Activated naive CD4-positive, alpha-beta T cell treated with Interleukin-2 at 50 U/mL for 16 hours (primary cell): Measurements from ENCODE around the gene MYL5.

Experiments used
- DNase-seq: peaks from one replicate; pipeline ENCODE4 v3.0.0-alpha.2; 2020

MYL5 gene

DNA sequence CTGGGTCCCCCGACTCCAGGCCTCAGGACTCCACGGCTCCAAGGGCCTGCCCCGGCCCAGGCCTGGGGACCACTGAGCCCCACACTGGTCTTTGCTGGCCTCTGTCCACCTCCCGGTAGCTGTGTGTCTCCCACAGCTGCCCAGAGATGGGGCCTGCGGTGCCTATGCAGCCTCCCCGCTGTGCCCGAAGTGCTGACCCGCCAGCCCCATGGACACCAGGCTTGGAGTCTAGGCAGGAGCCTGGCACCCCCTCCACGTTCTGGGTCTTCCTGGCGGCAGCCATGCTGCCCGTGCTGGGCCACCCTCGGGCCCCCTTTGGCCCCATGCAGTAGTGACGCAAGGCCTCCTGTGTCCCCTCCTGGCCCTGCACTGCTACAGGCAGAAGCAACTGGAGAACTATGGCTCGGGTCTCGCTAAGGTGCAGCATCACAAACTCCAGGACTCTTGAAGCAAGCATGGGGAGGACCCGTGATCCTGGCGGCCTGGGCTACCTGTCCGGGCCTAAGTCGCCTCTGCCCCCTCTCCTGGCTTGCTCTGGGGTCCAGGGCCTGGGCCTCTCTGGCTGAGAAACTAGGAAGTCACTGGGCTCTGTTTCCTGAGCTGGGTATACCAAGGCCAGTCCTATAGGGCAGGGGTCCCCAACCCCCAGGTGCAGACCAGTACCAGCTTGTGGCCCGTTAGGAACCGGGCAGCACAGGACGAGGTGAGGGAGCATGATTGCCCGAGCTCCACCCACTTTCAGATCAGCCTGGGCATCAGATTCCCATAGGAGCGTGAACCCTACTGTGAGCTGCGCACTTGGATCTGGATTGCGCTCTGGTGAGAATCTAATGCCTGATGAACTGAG is 917 bp downstream of the MYL5 start:
- DNase-seq: no peak

DNA sequence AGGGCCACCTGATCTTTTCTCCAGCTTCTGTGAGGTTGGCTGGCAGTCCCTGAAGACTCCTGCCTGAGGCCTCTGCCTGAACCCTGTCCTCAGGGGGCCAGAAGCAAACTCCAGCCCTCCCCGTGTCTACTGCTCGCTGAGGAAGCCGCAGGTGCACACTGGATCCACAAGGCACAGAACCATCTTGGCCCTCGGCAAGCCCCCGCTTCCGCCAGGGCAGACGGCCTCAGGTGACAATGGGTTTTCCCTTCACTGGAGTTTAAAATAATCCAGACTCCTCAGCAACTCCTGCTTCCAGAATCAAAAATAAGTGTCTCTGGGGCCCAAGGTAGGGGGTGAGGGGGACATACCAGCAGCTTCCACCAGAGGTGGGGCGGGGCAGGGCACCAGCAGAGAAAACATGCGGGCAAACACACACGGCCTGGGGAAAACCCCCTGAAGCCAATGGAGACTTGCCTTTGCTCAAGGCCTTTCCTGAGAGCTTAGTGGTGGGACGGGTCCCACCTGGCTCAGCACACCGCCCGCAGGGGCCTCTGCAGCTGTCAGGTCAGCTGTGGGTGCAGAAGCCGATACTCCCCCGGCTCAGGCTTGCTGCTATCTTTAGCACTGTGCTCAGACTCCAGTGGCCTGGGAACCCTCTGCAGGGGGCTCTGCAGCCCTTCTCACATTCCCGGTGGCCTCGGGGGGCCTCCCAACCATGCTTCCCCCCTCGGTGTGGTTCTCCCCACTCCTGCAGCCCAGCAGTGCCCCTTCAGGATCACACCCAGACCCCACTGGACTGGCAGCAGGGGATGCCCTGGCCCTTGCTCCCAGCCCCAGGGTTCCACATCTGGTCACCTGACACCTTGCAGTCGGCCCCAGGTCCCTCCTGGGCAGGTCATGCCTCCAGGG is 1.9 kb downstream of the MYL5 start:
- DNase-seq: no peak

DNA sequence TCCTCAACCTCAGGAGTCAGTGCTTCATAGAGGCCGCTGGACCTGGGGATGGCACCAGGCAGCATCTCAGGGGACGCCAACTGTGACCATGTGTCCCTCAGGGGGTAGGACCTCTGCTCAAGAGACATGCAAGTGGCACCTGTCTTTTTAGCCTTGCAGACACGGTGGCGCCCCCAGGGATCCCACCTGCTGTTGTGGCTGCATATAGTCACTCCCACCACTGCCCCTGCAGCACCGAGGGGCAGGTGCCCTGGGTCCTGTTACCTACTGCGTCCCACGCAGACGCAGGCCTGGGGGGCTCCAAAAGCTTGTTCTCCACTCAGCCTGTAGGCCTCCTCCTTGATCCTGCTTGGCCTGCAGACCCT is 2.5 kb downstream of the MYL5 start:
- no peak for DNase-seq

DNA sequence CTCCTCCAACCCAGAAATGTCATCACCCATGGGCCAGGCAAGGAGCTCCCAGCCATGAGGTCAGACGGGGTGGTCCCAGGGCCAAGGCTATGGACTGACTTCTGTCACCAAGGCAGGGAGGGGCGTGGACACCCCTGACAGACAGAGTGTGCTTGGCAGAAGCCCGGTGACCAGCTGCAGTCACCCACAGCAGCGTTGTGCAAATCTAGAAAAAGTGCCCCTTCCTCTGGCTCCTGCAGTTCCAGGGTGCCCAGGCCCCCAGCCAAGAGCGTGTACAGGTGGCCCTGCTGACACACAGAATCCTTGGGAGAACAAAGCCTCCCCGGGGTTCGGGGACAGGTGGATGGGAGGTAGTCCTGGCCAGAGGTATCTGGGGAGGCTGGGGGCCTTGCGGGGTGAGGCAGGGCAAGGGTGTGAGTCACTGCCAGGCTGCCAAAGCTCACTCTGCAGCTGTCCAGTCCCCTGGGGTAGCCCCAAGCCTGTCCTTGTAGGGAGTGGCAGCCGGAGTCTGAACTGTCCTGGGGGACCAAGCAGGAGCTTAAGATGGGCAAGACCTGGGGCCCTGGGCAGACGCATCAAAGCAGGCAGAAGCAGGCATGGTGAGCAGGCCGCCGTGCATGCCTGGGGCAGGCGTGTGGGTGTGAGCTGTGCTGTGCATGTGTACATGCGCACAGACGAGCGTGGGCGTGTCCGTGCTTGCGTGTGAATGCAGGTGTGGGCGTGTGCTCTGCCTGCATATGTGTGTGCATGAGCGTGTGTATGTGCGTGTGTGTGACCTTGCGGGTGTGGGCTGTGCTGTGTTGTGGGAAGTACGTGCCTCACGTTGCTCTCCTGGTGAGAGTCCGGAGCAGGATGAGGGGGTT is 3.3 kb downstream of the MYL5 start:
- DNase-seq: peak; percentile 44

DNA sequence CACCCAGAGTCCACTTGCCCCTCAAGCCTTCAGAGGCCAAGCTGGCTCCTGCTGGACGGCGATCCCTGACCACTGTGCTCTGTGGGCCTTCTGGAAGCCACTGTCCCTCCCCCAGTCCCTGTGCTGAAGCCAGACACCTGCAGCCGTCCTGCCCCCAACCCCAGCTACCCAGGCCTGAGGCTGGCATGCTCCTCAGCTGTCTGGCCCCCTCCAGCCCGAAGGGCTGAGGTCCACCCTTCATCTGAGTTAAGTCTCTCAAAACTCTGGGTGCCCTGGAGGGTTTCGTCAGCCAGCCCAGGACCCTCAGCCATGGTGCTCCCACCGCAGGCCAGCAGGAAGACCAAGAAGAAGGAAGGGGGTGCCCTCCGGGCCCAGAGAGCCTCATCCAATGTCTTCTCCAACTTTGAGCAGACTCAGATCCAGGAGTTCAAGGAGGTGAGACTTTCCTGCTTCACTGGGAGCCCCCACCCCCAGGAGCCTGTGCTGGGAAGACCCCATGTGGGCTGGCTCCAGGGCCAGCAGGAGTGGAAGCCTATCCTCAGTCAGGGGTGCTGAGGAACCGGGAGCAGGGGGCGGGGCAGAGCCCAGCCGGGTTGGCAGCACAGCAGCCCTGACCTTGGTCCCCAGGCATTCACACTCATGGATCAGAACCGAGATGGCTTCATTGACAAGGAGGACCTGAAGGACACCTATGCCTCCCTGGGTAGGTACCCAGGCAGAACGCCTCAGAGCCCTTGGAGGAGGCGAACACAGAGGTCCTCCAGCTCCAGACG is 4.2 kb downstream of the MYL5 start:
- DNase-seq: no peak

DNA sequence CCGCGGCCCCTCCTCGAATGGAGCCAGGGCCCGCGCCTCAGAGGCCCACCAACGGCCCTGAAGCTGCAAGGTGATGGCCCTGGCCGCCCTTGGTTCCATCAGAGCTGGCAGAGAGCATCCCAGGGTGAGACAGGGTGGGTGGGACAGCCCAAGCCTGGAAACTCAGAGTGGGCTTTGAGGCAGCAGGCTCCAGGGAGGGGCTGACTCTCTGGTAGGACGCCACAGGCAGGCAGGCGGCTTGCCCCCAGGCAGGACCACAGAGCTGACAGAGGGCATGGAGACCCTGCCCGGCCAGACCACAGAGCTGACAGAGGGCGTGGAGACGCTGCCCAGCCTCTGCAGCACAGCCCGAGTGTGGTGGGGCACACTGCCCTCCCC is 4.8 kb downstream of the MYL5 start:
- DNase-seq: no peak

DNA sequence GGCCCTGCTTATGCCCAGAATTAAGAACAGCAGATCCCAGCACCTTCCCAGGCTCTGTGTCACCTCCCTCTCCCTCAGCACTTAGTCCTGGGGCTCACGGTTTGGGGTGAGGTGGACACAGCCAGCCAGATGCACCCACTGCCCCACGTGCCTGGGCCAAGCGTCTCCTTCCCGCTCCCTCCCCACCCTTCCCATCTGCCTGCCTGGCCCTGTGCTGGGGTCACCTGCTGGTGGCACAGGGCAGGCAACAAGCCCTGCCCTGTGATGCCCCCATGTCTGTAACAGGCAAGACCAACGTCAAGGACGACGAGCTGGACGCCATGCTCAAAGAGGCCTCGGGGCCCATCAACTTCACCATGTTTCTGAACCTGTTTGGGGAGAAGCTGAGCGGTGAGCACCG is 5.3 kb downstream of the MYL5 start:
- no peak for DNase-seq

DNA sequence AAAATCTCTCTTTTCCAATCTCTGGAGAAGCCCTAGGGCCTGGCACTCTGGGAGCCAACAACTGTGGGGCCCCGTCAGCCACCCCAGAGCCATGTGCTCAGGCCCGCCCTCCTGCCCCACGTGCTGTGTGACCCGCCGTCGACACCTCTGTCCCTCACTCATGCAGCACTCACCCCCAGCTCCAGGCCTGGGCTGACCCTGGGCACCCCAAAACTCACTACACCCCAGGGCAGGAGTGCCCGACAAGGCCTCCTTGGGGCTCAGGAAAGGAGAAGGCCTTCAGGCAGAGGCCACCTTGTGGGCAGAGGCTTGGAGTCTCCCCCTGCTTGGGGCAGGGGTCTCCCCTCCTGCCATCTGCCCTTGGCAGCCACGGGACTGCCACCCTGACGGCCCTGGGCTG is 5.7 kb downstream of the MYL5 start:
- no peak for DNase-seq

DNA sequence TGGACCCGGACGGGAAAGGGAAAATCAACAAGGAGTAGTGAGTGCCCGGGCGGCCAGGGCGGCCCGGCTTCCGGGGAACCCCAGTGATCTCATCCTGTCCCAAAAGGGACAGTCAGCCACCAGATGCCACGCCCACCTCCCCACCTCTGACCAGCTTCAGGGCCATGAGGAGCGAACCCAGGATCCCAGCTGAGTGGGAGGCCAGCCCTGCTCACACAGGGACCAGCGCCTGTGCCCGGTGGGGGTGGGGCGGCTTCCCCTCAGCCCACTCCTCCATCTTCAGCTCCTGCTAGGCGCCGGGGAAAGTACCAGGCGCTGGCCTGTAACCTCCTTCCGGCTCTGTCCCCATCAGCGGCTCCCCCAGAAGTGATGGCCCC is 6.2 kb downstream of the MYL5 start:
- DNase-seq: no peak

DNA sequence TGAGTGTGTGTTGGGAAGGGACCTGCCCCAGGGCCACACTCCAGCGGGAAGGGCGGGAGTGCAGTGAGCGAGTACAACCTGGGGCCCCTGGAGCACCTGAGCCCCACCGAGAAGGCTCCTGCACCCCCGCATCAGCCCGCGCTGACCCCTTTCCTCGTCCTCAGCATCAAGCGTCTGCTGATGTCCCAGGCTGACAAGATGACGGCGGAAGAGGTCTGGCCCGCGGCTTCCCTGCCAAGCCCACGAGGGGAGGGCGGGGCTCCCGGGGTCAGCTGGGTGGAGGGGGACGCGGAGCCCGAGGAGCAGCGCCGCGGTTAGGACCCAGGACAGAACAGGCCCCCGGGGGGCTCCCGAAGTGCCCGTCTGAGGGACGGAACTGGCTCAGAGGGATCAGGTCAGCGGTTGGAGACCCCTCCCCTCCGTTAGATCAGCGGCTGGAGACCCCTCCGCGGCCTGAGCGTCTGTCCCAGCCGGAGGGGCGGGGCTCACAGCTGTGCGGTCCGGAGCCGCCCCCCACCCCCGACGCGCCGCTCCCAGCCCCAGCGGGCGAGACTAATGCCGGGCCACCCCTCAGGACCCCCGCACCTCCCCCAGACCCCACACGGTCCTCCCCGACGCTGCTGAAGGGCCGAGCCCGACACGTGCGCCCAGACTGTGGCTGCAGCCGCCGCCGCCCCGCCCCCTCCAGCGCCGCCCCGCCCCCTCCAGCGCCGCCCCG is 6.7 kb downstream of the MYL5 start:
- DNase-seq: peak; percentile 64

DNA sequence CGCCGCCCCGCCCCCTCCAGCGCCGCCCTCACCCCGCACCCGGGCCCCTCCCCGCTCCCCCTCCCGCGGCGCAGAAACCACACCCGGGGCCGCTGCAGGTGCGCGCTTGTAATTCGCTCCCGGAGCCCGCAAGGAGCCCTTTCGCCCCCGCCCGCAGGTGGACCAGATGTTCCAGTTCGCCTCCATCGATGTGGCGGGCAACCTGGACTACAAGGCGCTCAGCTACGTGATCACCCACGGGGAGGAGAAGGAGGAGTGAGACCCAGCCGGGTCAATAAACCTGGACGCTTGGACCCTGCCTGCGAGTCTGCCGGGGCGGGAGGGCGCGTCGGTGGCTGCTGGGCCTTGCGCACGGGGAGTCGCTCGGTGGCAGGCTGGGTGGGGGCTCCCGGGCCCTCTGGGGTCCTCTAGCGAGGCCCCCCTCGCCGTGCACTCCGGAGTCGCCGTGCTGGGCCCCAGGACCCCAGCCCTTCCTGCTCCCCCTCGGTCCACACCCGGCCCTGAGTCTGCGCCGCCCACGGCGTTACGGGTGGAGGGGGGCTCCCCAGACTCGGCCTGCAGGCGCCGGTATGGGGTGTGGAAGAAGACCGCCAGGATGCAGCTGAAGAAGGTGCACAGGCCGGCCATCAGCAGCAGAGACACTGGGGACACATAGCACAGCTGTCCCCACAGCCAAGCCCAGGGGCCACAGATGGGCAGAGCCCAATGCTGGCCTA is 7.6 kb downstream of the MYL5 start:
- peak; percentile 40 for DNase-seq

DNA sequence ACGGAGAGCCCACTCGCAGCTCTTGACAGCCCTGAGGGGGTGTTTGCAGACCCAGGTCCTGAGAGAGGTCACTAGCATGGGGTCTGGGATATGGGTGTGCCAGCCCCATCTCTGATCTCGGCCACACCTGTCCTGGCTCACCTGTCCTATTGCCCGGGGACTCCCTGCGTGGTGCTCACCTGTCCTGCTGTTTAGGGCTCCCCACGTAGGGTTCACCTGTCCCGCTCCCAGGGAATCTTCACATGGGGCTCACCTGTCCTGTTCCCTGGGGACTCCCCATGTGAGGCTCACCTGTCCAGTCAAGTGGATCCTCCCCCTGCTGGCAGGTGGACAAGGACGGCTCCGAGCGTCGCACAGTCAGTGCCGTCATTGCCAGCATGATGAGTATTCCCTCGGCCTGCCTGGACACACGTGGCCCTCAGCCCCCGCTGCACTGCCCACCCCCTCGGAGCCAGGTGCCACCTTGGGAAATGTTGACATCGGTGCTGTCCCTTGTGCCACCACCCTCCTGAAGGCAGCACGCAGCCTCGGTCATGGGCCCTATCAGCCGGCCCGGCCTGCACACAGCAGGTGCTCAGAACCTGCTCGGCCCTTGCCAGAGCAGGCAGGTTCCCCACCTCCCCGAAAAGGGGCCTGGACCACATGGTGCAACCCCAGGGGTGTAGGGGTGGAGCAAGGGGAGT is 8.3 kb downstream of the MYL5 start:
- DNase-seq: no peak

DNA sequence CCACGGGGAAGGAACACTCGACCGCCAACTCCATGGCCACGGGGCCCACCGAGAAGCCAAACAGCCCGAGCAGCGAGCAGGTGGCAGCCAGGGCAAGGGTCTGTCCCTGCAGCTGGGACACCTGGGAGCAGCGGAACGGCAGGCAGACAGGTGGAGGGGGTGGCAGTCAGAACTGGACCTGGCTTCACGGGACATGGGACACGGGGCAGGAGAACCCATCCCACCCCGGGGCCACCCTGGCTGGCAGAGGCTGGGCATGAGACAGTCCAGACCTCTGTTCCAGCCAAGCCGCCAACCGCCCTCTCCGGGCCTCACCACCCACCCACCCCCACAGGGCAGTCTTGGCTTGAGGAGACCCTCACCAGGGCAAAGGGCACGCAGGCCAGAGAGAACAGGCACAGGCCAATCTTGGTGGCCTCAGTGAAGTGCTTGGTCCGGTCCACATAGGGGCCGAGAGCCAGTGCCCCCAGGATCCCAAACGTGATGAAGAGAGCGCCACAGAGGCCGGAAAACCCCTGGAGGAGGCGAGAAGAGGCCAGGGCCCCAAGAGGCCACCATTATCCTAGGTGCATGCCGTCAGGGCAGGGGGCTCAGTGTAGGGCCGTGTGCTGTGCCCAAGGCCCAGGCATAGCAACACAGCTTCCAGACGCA is 9.0 kb downstream of the MYL5 start:
- no peak for DNase-seq

DNA sequence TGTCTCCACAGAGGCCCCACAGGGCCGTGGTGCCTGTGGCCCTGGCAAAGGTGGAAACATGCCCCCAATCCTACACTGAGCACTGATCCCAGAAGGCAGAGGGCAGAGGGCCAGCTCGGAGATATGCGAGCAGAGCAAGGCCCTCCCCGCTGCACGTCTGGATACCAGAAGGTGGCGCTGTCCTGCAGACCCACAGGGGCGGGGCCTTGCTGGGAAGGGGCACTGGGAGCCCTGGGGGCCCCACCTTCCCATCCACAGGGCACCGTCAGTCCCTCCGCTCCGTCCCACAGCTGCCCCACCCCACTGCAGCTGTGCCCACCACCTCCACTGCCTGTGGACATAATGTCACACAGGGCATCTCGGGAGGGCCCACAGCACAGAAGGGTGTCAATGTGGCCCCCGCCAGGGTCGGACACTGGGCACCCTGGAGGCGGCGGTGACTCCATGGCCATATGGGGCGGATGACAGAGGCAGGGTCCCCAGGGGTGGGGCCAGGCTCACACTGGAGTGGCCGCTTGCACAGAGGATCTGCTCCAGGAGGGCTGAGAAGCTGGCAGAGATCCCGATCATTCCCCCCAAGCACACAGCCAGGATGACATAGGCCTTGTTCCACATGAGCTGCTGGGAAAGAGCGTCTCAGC is 9.8 kb downstream of the MYL5 start:
- DNase-seq: peak; percentile 26

DNA sequence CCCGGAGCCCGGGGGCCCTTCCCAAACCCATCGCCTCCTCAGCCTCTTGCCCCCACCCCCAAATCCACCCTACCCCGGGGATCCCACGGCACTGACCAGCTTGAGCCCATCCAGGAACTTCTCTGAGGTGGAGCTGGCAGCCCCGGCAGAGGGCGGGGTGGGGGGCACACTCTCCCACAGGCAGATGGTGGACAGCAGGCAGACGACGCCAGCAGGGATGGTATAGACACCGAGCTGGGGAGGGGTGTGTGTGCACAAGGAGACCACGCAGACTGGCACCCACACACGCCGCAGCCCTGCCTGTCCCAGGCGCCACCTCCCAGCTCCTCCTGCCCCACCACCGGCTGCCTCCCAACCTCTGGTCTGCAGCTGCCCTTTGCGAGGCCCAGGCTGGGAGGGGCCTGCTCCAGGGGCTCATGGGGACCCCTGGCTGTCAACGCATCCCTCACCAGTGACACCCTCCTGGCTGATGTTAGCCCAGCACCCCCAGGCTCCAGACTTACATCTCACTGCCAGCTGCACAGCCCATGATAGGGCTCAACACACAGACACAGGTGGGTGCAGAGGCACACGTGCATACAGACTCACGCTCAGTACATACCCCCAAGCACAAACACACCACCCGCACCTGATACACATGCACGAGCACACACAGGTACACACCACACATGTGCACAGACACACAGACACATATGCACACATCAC is 10.4 kb downstream of the MYL5 start:
- no peak for DNase-seq

DNA sequence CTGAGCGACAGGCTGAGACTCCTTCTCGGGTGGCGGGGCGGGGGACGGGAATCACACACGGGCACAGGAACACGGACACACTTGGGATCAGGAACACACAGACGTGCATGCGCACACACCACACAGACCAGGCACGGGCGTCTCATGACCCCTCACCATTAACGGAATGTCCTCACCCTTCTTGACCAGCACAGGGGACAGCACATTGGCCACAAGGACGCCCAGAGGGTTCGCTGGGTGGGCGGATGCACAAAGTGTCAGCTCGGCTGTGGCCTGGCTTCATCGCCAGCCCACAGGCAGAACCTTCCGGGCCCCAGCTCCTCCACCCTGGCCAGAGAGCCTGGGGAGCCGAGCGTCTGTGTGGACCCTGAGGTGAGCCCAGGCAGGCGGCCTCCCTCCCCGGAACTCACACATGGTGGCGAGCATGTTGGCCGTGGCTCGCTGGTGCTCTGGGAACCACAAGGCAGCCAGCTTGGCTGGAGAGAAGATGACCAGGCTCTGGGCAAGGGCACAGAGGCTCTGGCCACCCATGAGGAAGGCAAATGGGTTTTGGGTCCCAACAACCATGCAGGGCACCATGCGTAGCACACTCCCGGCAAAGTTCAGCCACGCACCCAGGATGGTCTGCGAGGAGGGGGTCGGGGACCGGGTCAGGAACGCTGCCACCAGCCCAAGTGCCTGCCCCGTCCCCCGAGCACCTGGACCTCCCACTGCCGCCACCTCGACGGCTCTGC is 11.5 kb downstream of the MYL5 start:
- DNase-seq: no peak

DNA sequence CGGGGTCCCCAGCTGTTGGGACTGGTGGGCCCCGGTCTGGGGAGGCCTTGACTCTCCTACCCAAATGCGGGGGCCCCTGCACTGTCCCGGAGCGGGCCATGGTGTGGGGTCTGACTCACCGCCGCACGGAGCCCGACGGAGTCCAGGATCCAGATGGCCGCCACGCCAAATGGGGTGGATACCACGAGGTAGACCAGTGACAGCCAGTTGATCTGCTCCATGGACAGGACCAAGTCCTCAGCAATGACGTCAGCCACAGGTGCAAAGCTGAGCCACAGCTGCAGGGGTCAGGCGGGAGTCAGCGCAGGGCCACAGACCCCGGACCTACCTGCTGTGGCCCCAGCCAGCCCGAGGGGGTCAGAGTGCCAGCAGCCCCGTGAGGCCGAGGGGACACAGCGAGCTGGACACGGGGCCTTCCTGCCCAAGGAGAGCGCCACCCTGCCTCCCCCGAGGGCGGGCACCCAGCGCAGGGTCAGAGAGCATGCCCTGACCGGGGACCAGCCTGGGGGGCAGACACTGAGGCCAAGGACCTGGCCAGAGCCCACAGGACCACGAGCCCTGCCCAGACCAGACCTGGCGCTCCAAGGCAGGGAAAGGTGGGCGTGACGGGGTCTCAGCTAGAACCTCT is 12.2 kb downstream of the MYL5 start:
- no peak for DNase-seq
